Parathyroid adenoma (tissue), 2 donors: Measurements from ENCODE around the gene CNTN1.

Experiments
- H2AFZ ChIP-seq: fragments of 300-600 bp; sonication (generic); one replicate; pipeline ENCODE4 v1.7.0; 2017; ENCODE audit warnings: antibody characterized with exemption, mild to moderate bottlenecking
- H3K27ac ChIP-seq: fragments of 300-600 bp; sonication (generic); one replicate; pipeline ENCODE4 v1.7.0; 2017
- H3K27me3 ChIP-seq: fragments of 300-600 bp; sonication (generic); one replicate; pipeline ENCODE4 v1.7.0; 2017; ENCODE audit warnings: low read length; ENCODE audit not compliant: control insufficient read depth, insufficient read depth
- H3K36me3 ChIP-seq: fragments of 300-600 bp; sonication (generic); one replicate; pipeline ENCODE4 v1.7.0; 2017; ENCODE audit warnings: low read length; ENCODE audit not compliant: control insufficient read depth, insufficient read depth
- H3K4me1 ChIP-seq: fragments of 300-600 bp; sonication (generic); one replicate; pipeline ENCODE4 v1.7.0; 2017; ENCODE audit warnings: control low read depth
- H3K4me2 ChIP-seq: fragments of 300-600 bp; sonication (generic); one replicate; pipeline ENCODE4 v1.7.0; 2017; ENCODE audit warnings: low read length
- H3K4me3 ChIP-seq: fragments of 300-600 bp; sonication (generic); one replicate; pipeline ENCODE4 v1.7.0; 2017; ENCODE audit warnings: low read depth, low read length
- H3K79me2 ChIP-seq: fragments of 300-600 bp; sonication (generic); one replicate; pipeline ENCODE4 v1.7.0; 2017; ENCODE audit warnings: control low read depth
- H3K9ac ChIP-seq: fragments of 300-600 bp; sonication (generic); one replicate; pipeline ENCODE4 v1.7.0; 2017; ENCODE audit warnings: mild to moderate bottlenecking
- H3K9me3 ChIP-seq: fragments of 300-600 bp; sonication (generic); one replicate; pipeline ENCODE4 v1.7.0; 2017; ENCODE audit warnings: low read length; ENCODE audit not compliant: control insufficient read depth
- TF ChIP-seq, protein P1 (sequence below): fragments of 300-600 bp; sonication (generic); IDR thresholded peaks from one replicate; pipeline ENCODE4 v1.7.0; 2017; ENCODE audit warnings: antibody characterized with exemption, mild to moderate bottlenecking
- donor health status: primary hyperparathyroidism.

The CNTN1 gene

DNA sequence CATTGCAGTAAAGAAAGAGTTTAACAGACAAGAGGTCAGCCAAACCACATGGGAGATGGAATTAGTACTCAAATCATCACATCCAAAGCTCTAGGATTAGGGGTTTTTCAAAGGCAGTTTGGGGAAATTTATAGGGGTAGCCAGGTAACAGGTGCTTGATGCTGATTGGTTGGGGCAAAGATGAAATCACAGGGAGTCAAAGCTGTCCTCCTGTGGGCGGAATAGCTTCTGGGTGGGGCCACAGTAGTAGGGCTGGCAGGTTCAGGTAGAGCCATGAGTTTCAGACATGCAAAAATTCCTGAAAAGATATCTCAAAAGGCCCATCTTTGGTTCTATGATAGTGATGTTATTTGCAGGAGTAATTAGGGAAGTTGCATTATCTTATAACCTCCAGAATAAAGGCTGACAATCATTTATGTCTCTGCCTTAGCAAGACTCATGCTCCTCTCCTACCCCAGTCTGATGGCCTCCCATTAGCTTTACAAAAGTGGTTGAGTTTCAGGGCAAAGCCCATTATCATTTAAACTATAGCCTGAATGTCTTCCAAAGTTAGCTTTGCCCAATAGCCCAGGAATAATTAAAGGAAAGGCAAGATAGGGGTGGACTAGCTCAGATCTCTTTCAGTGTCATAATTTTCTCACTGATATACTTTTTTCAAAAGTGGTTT is 42.1 kb upstream of the CNTN1 start:
- H2AFZ ChIP-seq, result no peak overlapping the region
- no peak overlapping the region for H3K27ac ChIP-seq
- H3K9ac ChIP-seq, result no peak overlapping the region
- no peaks in the 10 kb centered on the region for H3K4me1 ChIP-seq
- no peaks in the 10 kb centered on the region for H3K79me2 ChIP-seq
- no peaks in the 10 kb centered on the region for H3K9me3 ChIP-seq
- no peaks in the 10 kb centered on the region for H3K36me3 ChIP-seq
- no peaks in the 10 kb centered on the region for H3K27me3 ChIP-seq
- TF ChIP-seq, protein P1, sequence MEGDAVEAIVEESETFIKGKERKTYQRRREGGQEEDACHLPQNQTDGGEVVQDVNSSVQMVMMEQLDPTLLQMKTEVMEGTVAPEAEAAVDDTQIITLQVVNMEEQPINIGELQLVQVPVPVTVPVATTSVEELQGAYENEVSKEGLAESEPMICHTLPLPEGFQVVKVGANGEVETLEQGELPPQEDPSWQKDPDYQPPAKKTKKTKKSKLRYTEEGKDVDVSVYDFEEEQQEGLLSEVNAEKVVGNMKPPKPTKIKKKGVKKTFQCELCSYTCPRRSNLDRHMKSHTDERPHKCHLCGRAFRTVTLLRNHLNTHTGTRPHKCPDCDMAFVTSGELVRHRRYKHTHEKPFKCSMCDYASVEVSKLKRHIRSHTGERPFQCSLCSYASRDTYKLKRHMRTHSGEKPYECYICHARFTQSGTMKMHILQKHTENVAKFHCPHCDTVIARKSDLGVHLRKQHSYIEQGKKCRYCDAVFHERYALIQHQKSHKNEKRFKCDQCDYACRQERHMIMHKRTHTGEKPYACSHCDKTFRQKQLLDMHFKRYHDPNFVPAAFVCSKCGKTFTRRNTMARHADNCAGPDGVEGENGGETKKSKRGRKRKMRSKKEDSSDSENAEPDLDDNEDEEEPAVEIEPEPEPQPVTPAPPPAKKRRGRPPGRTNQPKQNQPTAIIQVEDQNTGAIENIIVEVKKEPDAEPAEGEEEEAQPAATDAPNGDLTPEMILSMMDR, result no peak
- H3K4me2 ChIP-seq, result no peak overlapping the region
- no peak overlapping the region for H3K4me3 ChIP-seq

DNA sequence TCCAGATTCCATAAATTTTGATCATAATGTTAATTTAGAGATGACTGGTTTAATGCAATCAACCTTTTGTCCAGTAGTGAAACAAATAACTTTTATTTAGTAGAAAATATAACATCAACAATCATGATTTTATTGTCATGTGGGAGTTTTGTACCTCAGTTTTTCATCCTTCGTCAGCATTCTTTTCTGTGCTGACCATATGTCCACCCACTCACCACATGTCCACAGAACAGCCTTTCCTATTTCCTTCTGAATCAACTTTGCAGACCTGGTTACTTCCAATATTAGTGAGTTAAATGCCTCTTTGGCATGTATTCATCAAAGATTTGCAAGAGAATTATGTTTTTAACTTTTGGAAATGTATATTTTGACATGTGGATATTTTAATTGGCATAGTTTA is 36.8 kb upstream of the CNTN1 start:
- no peak overlapping the region for H3K4me2 ChIP-seq
- no peak overlapping the region for H3K4me3 ChIP-seq
- H3K36me3 ChIP-seq, result no peaks in the 10 kb centered on the region
- H3K79me2 ChIP-seq, result no peaks in the 10 kb centered on the region
- no peaks in the 10 kb centered on the region for H3K4me1 ChIP-seq
- no peak overlapping the region for H3K9ac ChIP-seq
- no peaks in the 10 kb centered on the region for H3K27me3 ChIP-seq
- no peak overlapping the region for H3K27ac ChIP-seq
- TF ChIP-seq, protein P1, result no peak
- H2AFZ ChIP-seq, result no peak overlapping the region
- no peaks in the 10 kb centered on the region for H3K9me3 ChIP-seq

DNA sequence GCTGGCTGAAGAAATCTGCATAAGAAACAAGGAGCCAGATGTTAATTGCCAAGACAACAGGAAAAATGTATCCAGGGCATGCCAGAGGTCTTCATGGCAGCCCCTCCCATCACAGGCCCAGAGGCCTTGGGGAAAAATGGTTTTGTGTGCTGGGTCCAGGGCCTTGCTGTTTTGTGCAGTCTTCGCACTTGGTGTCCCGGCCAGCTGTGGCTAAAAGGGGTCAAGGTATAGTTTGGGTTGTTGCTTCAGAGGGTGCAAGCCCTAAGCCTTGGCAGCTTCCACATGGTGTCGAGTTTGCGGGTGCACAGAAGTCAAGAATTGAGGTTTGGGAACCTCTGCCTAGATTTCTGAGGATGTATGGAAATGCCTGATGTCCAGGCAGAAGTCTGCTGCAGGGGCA is 29.9 kb upstream of the CNTN1 start:
- H3K27ac ChIP-seq, result no peak overlapping the region
- no peaks in the 10 kb centered on the region for H3K36me3 ChIP-seq
- H3K4me2 ChIP-seq, result no peak overlapping the region
- H3K27me3 ChIP-seq, result no peaks in the 10 kb centered on the region
- TF ChIP-seq, protein P1, result no peak
- no peaks in the 10 kb centered on the region for H3K79me2 ChIP-seq
- H3K4me1 ChIP-seq, result no peaks in the 10 kb centered on the region
- H3K4me3 ChIP-seq, result no peak overlapping the region
- no peak overlapping the region for H3K9ac ChIP-seq
- H2AFZ ChIP-seq, result no peak overlapping the region
- no peaks in the 10 kb centered on the region for H3K9me3 ChIP-seq

- TF ChIP-seq, protein P1, result no peak
- no peak overlapping the region for H2AFZ ChIP-seq
- H3K4me1 ChIP-seq, result no peaks in the 10 kb centered on the region
- H3K9ac ChIP-seq, result no peak overlapping the region
- H3K4me3 ChIP-seq, result no peak overlapping the region
- H3K4me2 ChIP-seq, result no peak overlapping the region
- no peak overlapping the region for H3K27ac ChIP-seq
- no peaks in the 10 kb centered on the region for H3K27me3 ChIP-seq
- H3K36me3 ChIP-seq, result no peaks in the 10 kb centered on the region
- no peaks in the 10 kb centered on the region for H3K9me3 ChIP-seq
- no peaks in the 10 kb centered on the region for H3K79me2 ChIP-seq
Observed at GRCh38 chr12:40663781-40664180, 28.5 kb upstream of the CNTN1 start.

DNA sequence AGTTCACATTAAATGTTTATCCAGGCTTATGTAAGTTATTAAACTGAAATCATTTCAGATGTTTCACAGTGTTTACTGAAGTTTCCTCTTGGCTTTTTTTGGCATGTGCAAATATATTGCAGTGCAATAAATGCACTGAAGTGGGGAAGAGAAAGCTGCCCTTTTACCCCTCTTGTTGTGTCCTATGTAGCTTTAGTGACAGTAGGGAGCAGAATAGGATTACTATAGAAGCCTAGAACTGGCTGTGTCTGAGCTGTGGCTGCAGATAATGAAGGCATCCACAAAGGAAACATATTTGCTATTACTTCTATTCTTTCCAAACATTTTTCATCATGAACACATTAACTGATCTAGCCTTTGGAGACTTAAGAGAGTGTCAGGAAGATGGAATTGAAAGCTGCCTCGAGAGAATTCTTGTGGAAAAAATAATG is 24.1 kb upstream of the CNTN1 start:
- Histone ChIP-seq H3K4me2 (no peak overlapping the region), H3K9ac (no peak overlapping the region), H3K27ac (no peak overlapping the region), H2AFZ (no peak overlapping the region), H3K27me3 (no peaks in the 10 kb centered on the region), H3K9me3 (no peaks in the 10 kb centered on the region), H3K36me3 (no peaks in the 10 kb centered on the region), H3K4me3 (no peak overlapping the region), H3K4me1 (no peaks in the 10 kb centered on the region), H3K79me2 (no peaks in the 10 kb centered on the region)
- TF ChIP-seq, protein P1, result no peak
